Measurements from ENCODE around the gene MS4A2. TPM values are rescaled to one million over a fixed set of nuclear protein-coding genes. Genes with fewer than 3 reads are reported as not detected.

Gene MS4A2
- total RNA-seq, 4 donors from 2014 or later, result 0.33 to 0.96 (median 0.39) TPM; not detected in 1

GRCh38 chr11:60077216-60077817, 11.1 kb upstream of the MS4A2 start:
- intact Hi-C loops (cut with DNase I), result no loop called here
- Histone ChIP-seq H3K4me1 (no peaks in the 10 kb centered on the region), H3K27ac (no peak overlapping the region), H3K9me3 (no peaks in the 10 kb centered on the region), H3K27me3 (no peaks in the 10 kb centered on the region), H3K4me3 (replicated peaks in 1 of 3) (no peak overlapping the region), H3K36me3 (no peaks in the 10 kb centered on the region)
- DNase-seq, result no peak
- WGBS, 2 donors, result 76 to 89% methylated on average over 15 of the region's 15 CpGs
- TF ChIP-seq POLR2A (IDR thresholded peaks at IDR 0.05), result no peak
- no peak for TF ChIP-seq CTCF (IDR thresholded peaks at IDR 0.05)

- H3K27me3 ChIP-seq, result no peaks in the 10 kb centered on the region
These were observed 10.5 kb upstream of the MS4A2 start for GRCh38 chr11:60077981-60078380.

GRCh38 chr11:60078745-60079144, 9.7 kb upstream of the MS4A2 start:
- Histone ChIP-seq H3K27me3 (no peaks in the 10 kb centered on the region), H3K4me1 (no peaks in the 10 kb centered on the region), H3K27ac (no peak overlapping the region), H3K9me3 (peaks cover 3% of the 10 kb centered on the region), H3K4me3 (replicated peaks in 1 of 3) (no peak overlapping the region), H3K36me3 (no peaks in the 10 kb centered on the region)
- intact Hi-C loops (cut with DNase I), result no loop called here
- DNase-seq, result no peak
- 70 to 78% methylated on average over 4 of the region's 4 CpGs for WGBS, 2 donors
- no peak for TF ChIP-seq CTCF (IDR thresholded peaks at IDR 0.05)
- TF ChIP-seq POLR2A (IDR thresholded peaks at IDR 0.05), result no peak

More at GRCh38 chr11:60077981-60078380, 10.5 kb upstream of the MS4A2 start:
- intact Hi-C loops (cut with DNase I), result no loop called here
- DNase-seq, result no peak
- Histone ChIP-seq H3K9me3 (peaks cover under 1% of the 10 kb centered on the region), H3K27ac (no peak overlapping the region), H3K36me3 (no peaks in the 10 kb centered on the region), H3K4me1 (no peaks in the 10 kb centered on the region), H3K4me3 (replicated peaks in 1 of 3) (no peak overlapping the region)
- TF ChIP-seq POLR2A (IDR thresholded peaks at IDR 0.05), result no peak
- no peak for TF ChIP-seq CTCF (IDR thresholded peaks at IDR 0.05)
- 79 to 96% methylated on average over 1 of the region's 1 CpG for WGBS, 2 donors

GRCh38 chr11:60080535-60080934, 7.9 kb upstream of the MS4A2 start:
- 56 to 63% methylated on average over 3 of the region's 3 CpGs for WGBS, 2 donors
- Histone ChIP-seq H3K27me3 (no peaks in the 10 kb centered on the region), H3K4me3 (replicated peaks in 1 of 3) (no peak overlapping the region), H3K27ac (no peak overlapping the region), H3K36me3 (no peaks in the 10 kb centered on the region), H3K9me3 (peaks cover 3% of the 10 kb centered on the region), H3K4me1 (no peaks in the 10 kb centered on the region)
- TF ChIP-seq CTCF (IDR thresholded peaks at IDR 0.05) (no peak), POLR2A (IDR thresholded peaks at IDR 0.05) (no peak)
- no peak for DNase-seq
- intact Hi-C loops (cut with DNase I), result no loop called here

GRCh38 chr11:60084631-60085273, 3.7 kb upstream of the MS4A2 start:
- H3K4me3 ChIP-seq (replicated peaks in 1 of 3), result no peak overlapping the region
- DNase-seq, result no peak
- WGBS, 2 donors, result 44 to 46% methylated on average over 3 of the region's 3 CpGs
- no peak overlapping the region for H3K27ac ChIP-seq
- no peaks in the 10 kb centered on the region for H3K27me3 ChIP-seq
- H3K4me1 ChIP-seq, result no peaks in the 10 kb centered on the region
- H3K9me3 ChIP-seq, result peaks cover 3% of the 10 kb centered on the region
- intact Hi-C loops (cut with DNase I), result no loop called here
- no peaks in the 10 kb centered on the region for H3K36me3 ChIP-seq
- no peak for TF ChIP-seq POLR2A (IDR thresholded peaks at IDR 0.05)
- TF ChIP-seq CTCF (IDR thresholded peaks at IDR 0.05), result no peak

All from thyroid gland (tissue), 4 donors.